NCI-H2196 (cell line): ENCODE data around the gene LCE5A.
A peak's percentile ranks its signal among the peaks of the same experiment; 100 is the strongest.
"Not testable (repeated sequence)": the region's sequence is repeated elsewhere in the genome, so short reads cannot be mapped to it uniquely, and the experiment has no call there.

ENCODE experiments used
- DNase-seq: peaks from one replicate; lab custom pipeline; 2025; ENCODE audit not compliant: unreplicated experiment; lab: John Stamatoyannopoulos, UW

LCE5A gene

GRCh38 chr1:152515434-152515783 is 4.8 kb downstream of the LCE5A start:
- no peak for DNase-seq

- DNase-seq = no peak
Measured at GRCh38 chr1:152516082-152516481, 5.5 kb downstream of the LCE5A start.

- DNase-seq = no peak
Measured at GRCh38 chr1:152517237-152517811, 6.7 kb downstream of the LCE5A start.

- DNase-seq = no peak
Measured at GRCh38 chr1:152519851-152520250, 9.2 kb downstream of the LCE5A start.

- DNase-seq = no peak
Measured at GRCh38 chr1:152520561-152521090, 10.0 kb downstream of the LCE5A start.

GRCh38 chr1:152525080-152525641 is 14.6 kb downstream of the LCE5A start:
- no peak for DNase-seq

GRCh38 chr1:152533327-152533938 is 22.8 kb downstream of the LCE5A start:
- peak; percentile 29 for DNase-seq

- DNase-seq = no peak
Measured at GRCh38 chr1:152535774-152536173, 25.2 kb downstream of the LCE5A start.

GRCh38 chr1:152537496-152537895 is 26.9 kb downstream of the LCE5A start:
- DNase-seq = no peak

- DNase-seq = no peak
Measured at GRCh38 chr1:152539901-152540300, 29.3 kb downstream of the LCE5A start.

GRCh38 chr1:152543820-152544219 is 33.2 kb downstream of the LCE5A start:
- no peak for DNase-seq

- no peak for DNase-seq
Measured at GRCh38 chr1:152546704-152547103, 36.1 kb downstream of the LCE5A start.

GRCh38 chr1:152548358-152548757 is 37.8 kb downstream of the LCE5A start:
- DNase-seq = not testable (repeated sequence)
